HepG2 (cell line): ENCODE measurements around the gene PTCRA.

ENCODE experiments used
- GATAD2A ChIP-seq: IDR thresholded peaks from 2 replicates; pipeline ENCODE4 v1.6.1; 2016
- SETDB1 ChIP-seq: sonication (generic); formaldehyde crosslinking; IDR thresholded peaks from 2 replicates; pipeline ENCODE4 v1.5.1; 2020; ENCODE audit warnings: missing genetic modification reagents, mild to moderate bottlenecking, borderline replicate concordance
- SMC3 ChIP-seq: IDR thresholded peaks from 2 replicates; pipeline ENCODE4 v1.6.1; 2011; ENCODE audit warnings: low read length, improper control_type of control experiment
- TF ChIP-seq, protein P1 (sequence below): IDR thresholded peaks from 2 replicates; pipeline ENCODE4 v1.6.1; 2016; ENCODE audit warnings: low read depth, control low read depth

DNA sequence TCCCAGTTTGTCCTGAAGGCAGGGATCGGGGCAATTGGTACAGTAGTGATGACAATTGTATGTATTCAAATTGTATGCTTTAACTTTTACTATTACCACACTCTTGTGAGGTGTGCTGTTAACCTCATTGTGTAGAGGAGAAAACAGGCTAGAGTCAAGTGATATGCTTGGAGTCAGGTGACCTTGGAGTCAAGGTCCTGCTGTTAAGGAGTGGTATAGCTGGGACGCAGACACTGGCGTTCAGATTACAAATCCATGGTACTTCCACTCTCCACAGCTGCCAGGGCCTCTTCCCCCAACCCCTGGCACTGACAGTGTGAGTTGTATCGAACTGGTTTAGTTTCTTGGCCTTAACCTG is 23.9 kb downstream of the PTCRA start:
- TF ChIP-seq SMC3, result no peak
- TF ChIP-seq SETDB1, result no peak
- TF ChIP-seq, protein P1, sequence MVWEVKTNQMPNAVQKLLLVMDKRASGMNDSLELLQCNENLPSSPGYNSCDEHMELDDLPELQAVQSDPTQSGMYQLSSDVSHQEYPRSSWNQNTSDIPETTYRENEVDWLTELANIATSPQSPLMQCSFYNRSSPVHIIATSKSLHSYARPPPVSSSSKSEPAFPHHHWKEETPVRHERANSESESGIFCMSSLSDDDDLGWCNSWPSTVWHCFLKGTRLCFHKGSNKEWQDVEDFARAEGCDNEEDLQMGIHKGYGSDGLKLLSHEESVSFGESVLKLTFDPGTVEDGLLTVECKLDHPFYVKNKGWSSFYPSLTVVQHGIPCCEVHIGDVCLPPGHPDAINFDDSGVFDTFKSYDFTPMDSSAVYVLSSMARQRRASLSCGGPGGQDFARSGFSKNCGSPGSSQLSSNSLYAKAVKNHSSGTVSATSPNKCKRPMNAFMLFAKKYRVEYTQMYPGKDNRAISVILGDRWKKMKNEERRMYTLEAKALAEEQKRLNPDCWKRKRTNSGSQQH (CRISPR knock-in tag), result no peak
- no peak for TF ChIP-seq GATAD2A
